ENCODE data around the gene BLVRA. TPM values are rescaled to one million over a fixed set of nuclear protein-coding genes. Genes with fewer than 3 reads are reported as not detected.

The BLVRA gene
- total RNA-seq, 2 donors from 2014 or later: 30.2 to 39.7 TPM

- Histone ChIP-seq H3K36me3 (no peaks in the 10 kb centered on the region), H3K4me3 (no peak overlapping the region), H3K9me3 (no peaks in the 10 kb centered on the region), H3K27ac (no peak overlapping the region), H3K27me3 (replicated peaks; ENCODE audit: insufficient read depth) (no peaks in the 10 kb centered on the region), H3K4me1 (replicated peaks) (no peaks in the 10 kb centered on the region)
- intact Hi-C loops (cut with DNase I): no loop called here
- 63% methylated on average over 5 of the region's 5 CpGs for WGBS
- no peak for DNase-seq (ENCODE audit: low spot score)
- TF ChIP-seq POLR2AphosphoS5 (IDR thresholded peaks at IDR 0.05): no peak
- TF ChIP-seq POLR2A (IDR thresholded peaks at IDR 0.05): no peak
- no peak for TF ChIP-seq CTCF (IDR thresholded peaks at IDR 0.05)
Measured at GRCh38 chr7:43761938-43762692, 3.6 kb downstream of the BLVRA start.

GRCh38 chr7:43763183-43763582, 4.7 kb downstream of the BLVRA start:
- DNase-seq (ENCODE audit: low spot score): no peak
- Histone ChIP-seq H3K4me1 (replicated peaks) (no peaks in the 10 kb centered on the region), H3K27me3 (replicated peaks; ENCODE audit: insufficient read depth) (no peaks in the 10 kb centered on the region), H3K36me3 (no peaks in the 10 kb centered on the region), H3K9me3 (no peaks in the 10 kb centered on the region), H3K4me3 (no peak overlapping the region), H3K27ac (peak overlapping the region; percentile 59 to 72)
- intact Hi-C loops (cut with DNase I): no loop called here
- 81% methylated on average over 3 of the region's 3 CpGs for WGBS
- TF ChIP-seq POLR2A (IDR thresholded peaks at IDR 0.05): no peak
- TF ChIP-seq POLR2AphosphoS5 (IDR thresholded peaks at IDR 0.05): no peak
- no peak for TF ChIP-seq CTCF (IDR thresholded peaks at IDR 0.05)

GRCh38 chr7:43764039-43764761, 5.7 kb downstream of the BLVRA start:
- H3K4me3 ChIP-seq: no peak overlapping the region
- DNase-seq (ENCODE audit: low spot score): peak; percentile 46
- no peak for TF ChIP-seq CTCF (IDR thresholded peaks at IDR 0.05)
- TF ChIP-seq POLR2AphosphoS5 (IDR thresholded peaks at IDR 0.05): peak; percentile 4
- no peak for TF ChIP-seq POLR2A (IDR thresholded peaks at IDR 0.05)
- WGBS: 24% methylated on average over 9 of the region's 9 CpGs
- peak overlapping the region; percentile 59 to 72 for H3K27ac ChIP-seq
- intact Hi-C loops (cut with DNase I): no loop called here
- no peaks in the 10 kb centered on the region for H3K4me1 ChIP-seq (replicated peaks)
- no peaks in the 10 kb centered on the region for H3K9me3 ChIP-seq
- H3K27me3 ChIP-seq (replicated peaks; ENCODE audit: insufficient read depth): no peaks in the 10 kb centered on the region
- no peaks in the 10 kb centered on the region for H3K36me3 ChIP-seq

GRCh38 chr7:43764807-43765491, 6.5 kb downstream of the BLVRA start:
- WGBS: 59% methylated on average over 10 of the region's 10 CpGs
- Histone ChIP-seq H3K9me3 (no peaks in the 10 kb centered on the region), H3K27me3 (replicated peaks; ENCODE audit: insufficient read depth) (no peaks in the 10 kb centered on the region), H3K4me3 (no peak overlapping the region), H3K36me3 (no peaks in the 10 kb centered on the region), H3K4me1 (replicated peaks) (no peaks in the 10 kb centered on the region), H3K27ac (peak overlapping the region; percentile 59 to 72)
- TF ChIP-seq POLR2AphosphoS5 (IDR thresholded peaks at IDR 0.05): peak; percentile 57
- no peak for TF ChIP-seq POLR2A (IDR thresholded peaks at IDR 0.05)
- no peak for TF ChIP-seq CTCF (IDR thresholded peaks at IDR 0.05)
- intact Hi-C loops (cut with DNase I): no loop called here
- peak; percentile 24 for DNase-seq (ENCODE audit: low spot score)
